GM12892 (cell line): ENCODE data around the gene MYO1C.

Source experiments
- DNase-seq: peaks from one replicate; pipeline ENCODE4 v3.0.0; 2011; ENCODE audit not compliant: insufficient read length
- FAIRE-seq: peaks from 2 replicates; lab custom pipeline; 2011; peaks lifted over from hg19 to GRCh38; lab: Jason Lieb, UNC
- POLR2A ChIP-seq: IDR thresholded peaks from 2 replicates; pipeline ENCODE4 v1.6.1; 2011; ENCODE audit warnings: low read depth, low read length, control low read depth
- POLR2AphosphoS5 ChIP-seq: IDR thresholded peaks from 2 replicates; pipeline ENCODE4 v1.6.1; 2011; ENCODE audit warnings: low read depth, low read length, control low read depth
- TAF1 ChIP-seq: IDR thresholded peaks from 2 replicates; pipeline ENCODE4 v1.6.1; 2011; ENCODE audit warnings: low read depth, mild to moderate bottlenecking, control low read depth, low read length, borderline replicate concordance

Gene MYO1C

GRCh38 chr17:1498869-1499268 lies 6.4 kb upstream of the MYO1C start:
- DNase-seq (no peak), FAIRE-seq (no peak)
- no peak for TF ChIP-seq POLR2AphosphoS5
- TF ChIP-seq TAF1, result no peak
- TF ChIP-seq POLR2A, result no peak

- no peak for DNase-seq
- TF ChIP-seq TAF1 (no peak), POLR2A (no peak), POLR2AphosphoS5 (no peak)
Observed at GRCh38 chr17:1498233-1498632, 5.7 kb upstream of the MYO1C start.

GRCh38 chr17:1497831-1498230 lies 5.3 kb upstream of the MYO1C start:
- TF ChIP-seq TAF1, result no peak
- no peak for TF ChIP-seq POLR2A
- no peak for TF ChIP-seq POLR2AphosphoS5
- FAIRE-seq (no peak), DNase-seq (no peak)

More at GRCh38 chr17:1498233-1498632, 5.7 kb upstream of the MYO1C start:
- no peak for FAIRE-seq

- DNase-seq, result no peak
- TF ChIP-seq TAF1 (no peak), POLR2A (no peak), POLR2AphosphoS5 (no peak)
- FAIRE-seq, result no peak
Observed at GRCh38 chr17:1496869-1497268, 4.4 kb upstream of the MYO1C start.

- no peak for TF ChIP-seq TAF1
- TF ChIP-seq POLR2A, result no peak
- no peak for TF ChIP-seq POLR2AphosphoS5
- FAIRE-seq, result no peak
- no peak for DNase-seq
Observed at GRCh38 chr17:1495265-1495989, 2.9 kb upstream of the MYO1C start.

GRCh38 chr17:1494736-1495253 lies 2.3 kb upstream of the MYO1C start:
- TF ChIP-seq POLR2AphosphoS5, result no peak
- no peak for TF ChIP-seq POLR2A
- TF ChIP-seq TAF1, result no peak
- FAIRE-seq, result no peak
- DNase-seq, result no peak

- TF ChIP-seq POLR2AphosphoS5 (no peak), POLR2A (no peak), TAF1 (no peak)
- DNase-seq (no peak), FAIRE-seq (no peak)
Observed at GRCh38 chr17:1494203-1494602, 1.7 kb upstream of the MYO1C start.

- no peak for DNase-seq
- TF ChIP-seq POLR2A (no peak), POLR2AphosphoS5 (no peak), TAF1 (no peak)
- FAIRE-seq, result no peak
Observed at GRCh38 chr17:1493291-1493980, 950 bp upstream of the MYO1C start.

- TF ChIP-seq POLR2AphosphoS5, result no peak
- no peak for TF ChIP-seq POLR2A
- TF ChIP-seq TAF1, result no peak
- FAIRE-seq (peak; percentile 72), DNase-seq (peak; percentile 97)
Observed at GRCh38 chr17:1491443-1492248, 840 bp downstream of the MYO1C start.

GRCh38 chr17:1490643-1491442 lies 1.6 kb downstream of the MYO1C start:
- DNase-seq, result peak; percentile 91
- FAIRE-seq, result peak; percentile 76

More at GRCh38 chr17:1490643-1491442, 1.6 kb downstream of the MYO1C start:
- TF ChIP-seq POLR2AphosphoS5, result no peak; the same call in 1 of the 2 replicates
- peak; percentile 51; the same call in 1 of the 2 replicates for TF ChIP-seq POLR2A
- TF ChIP-seq TAF1, result no peak
